HG03175 (cell line): ENCODE results near the gene PEMT.

ENCODE experiments used
- ATAC-seq: cut with Tn5 transposase; IDR thresholded peaks from one replicate; pipeline ENCODE4 v1.9.1; 2021; ENCODE audit warnings: mild to moderate bottlenecking, moderate library complexity; ENCODE audit not compliant: unreplicated experiment

The PEMT gene

DNA sequence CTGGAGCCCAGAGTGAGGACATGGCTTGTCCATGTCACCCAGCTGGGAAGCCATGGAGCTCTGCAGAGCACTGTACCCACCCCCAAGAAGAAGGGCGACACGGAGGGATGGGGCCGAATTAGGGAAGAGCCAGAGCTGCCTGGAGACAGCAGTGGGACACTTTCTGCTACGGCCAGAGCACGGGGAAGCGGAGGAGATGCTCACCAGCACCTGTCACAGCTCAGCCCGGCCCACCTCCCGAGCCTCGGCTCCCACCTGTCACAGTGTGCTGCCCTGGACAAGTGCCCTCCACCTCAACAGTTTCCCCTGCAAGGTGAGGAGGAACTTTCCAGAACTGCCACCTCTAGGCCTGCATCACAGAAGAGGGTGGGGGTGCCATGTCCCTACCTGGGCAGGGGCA, 36.4 kb downstream of the PEMT start:
- ATAC-seq: no peak

DNA sequence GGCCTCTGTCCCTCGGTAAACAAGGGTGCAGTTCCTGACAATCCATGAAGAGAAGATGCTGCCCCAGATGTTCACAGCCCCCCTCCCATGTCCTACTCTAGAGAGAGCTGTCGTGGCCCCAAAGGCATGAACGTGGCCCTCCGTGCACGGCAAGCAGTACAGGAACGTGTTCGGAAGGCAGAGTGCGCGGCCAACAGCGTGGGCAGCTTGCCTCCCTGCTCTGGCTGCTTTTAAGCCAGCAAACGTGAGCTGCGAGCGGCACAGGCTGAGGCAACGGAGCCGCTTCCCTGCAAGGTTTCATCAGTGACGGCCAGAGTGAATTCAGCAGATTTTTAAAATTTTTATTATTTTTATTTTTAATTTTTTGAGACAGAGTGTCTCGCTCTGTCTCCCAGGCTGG, 37.2 kb downstream of the PEMT start:
- no peak for ATAC-seq

DNA sequence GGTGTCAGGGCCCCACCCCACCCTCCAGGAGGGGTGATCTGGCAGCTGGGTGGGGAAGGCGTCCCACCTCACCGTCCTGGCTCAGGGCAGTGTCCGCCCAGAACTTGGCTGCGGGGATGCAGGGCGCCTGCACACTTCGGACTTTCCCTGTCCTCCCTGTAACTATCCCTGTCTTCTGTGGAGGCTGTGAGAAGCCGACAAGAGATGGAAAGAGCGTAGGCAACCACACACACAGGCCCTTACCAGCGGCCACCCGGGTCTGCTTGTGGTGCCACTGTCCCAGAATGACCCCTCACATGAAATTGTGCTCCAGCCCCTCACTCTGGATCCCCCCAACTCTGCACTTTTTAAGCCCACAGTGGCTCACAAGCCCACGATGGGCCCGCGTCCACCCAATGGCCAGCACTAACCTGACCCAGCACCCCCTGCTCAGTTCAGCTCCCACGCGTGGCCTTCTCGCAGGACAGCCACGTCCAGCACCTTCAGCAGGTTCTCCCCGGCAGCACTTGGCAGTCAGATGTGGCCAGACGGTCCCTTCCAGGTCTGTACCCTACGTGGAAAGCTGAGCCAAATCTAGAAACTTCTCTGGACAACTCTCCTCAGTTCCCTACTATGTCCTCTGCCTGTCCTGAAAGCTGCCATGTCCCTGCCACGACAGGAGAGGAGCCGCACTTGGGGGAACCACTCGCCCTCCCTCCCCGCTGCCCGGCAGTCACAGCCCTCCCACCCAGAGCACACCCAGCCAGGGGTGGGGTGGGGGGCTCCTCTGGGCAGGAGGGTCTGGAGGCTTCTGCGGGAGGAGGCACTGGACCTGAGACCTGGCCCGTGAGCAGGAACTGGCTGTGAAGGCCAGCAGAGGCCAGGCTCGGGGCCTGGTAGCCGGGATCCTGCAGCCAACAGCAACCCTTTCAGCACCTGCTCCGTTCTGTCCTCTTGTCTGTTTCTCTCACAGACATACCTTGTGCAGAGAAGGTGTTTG, 38.0 kb downstream of the PEMT start:
- ATAC-seq: no peak

DNA sequence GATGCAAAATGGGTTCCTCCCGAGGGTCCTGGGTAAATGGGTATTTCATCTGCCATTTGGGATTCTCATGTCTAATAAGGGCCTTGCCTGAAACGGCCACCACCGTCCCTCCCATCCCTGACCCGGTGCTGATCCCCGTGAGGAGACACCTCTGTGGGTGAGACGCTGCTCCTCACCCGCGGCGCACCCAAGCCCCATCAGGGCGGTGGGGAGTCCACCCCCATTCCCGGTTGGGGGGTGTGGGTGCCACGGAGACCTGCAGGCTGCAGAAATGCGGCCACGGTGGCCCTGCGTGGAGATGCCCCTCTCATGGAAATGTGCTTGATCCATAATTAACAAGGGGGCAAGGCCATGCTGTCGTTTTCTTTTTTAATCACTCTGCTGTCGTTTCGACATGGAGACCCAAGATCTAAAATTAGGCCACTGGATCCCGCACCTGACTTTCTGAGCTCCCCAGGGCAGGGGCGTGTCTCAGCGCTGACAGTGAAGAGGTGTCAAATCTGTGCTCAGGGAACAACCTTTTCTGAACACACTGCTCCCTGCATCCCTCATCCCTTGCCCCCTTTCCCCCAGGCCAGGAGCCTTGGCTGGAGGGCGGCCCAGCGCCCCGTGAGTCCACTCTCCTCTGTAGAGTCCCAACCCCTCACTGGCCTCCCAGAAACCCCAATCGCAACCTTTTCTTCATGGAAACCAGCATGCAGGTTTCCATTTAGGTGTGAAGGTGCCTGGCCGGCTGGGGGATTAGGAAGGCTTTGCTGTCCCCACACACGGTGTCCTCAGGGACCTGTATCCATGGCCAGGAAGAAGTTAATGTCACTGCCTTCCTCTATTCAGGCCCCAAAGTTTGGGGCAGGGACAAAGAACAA, 38.9 kb downstream of the PEMT start:
- no peak for ATAC-seq

DNA sequence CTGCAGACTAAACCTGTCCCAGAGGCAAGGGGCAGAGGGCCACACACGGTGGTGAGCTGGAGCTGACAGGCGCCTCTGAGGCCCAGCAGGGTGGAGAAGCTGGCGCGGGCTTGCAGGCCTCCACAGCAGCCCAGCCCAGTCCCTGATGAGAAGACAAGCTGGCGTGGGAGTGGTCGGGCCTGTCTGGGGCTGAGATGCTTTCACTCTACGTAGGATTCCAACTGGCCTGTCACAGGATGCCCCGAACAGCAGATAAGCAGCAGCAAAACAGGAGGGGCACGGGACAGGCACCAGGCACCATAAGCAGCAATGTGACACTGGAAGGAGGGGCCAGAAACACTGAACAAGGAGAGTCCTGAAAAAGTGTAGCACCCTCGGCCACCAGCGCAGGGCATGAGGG, 40.1 kb downstream of the PEMT start:
- ATAC-seq: no peak

DNA sequence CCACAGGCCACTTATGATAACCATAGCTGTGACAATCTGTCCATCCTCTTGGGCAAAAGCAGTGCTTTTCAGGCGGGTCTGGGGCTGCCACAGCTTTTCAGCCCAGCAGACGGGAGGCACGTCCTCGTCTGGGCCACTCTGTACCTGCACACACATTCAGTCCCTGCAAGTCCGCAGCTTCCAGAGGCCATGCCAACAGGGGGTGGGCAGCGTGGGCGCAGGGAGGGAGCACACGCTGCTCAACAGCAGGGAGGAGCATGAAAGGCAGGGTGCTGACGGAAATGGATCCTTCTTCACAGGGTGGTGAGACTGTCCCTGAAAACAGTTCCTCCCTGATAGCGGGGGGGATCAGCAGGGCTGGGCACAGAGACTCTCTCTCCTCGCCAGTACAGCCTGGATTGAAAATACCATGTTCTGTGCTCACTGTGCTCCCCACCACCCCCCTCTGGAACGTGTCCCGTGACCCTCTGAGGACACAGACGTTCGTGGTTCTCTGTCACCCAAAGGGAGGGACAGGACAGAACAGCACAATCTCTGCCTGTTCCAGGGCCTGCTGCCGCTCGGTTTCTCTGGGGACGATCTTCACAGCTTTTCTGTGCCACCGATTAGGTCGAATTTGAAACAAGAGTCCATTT, 41.7 kb downstream of the PEMT start:
- no peak for ATAC-seq

DNA sequence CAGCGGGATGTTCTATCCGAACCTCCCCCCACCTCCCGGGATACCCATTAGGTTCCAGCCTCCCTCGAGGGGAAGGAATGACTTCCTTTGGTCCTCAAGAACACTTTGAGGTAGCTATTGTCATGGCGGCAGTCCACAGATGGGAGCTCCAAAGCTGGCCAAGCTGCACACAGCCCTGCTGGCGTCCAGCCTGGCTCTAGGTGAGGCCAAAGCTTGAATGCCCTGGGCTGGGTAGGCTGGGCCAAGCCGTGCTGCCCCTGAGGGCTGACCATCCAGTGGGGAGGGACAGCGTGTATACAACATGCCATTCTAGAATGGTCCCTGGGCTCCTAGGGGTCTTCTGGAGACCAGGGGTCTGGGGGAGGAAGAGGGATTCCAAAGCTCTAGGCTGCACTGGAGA, 43.5 kb downstream of the PEMT start:
- no peak for ATAC-seq

DNA sequence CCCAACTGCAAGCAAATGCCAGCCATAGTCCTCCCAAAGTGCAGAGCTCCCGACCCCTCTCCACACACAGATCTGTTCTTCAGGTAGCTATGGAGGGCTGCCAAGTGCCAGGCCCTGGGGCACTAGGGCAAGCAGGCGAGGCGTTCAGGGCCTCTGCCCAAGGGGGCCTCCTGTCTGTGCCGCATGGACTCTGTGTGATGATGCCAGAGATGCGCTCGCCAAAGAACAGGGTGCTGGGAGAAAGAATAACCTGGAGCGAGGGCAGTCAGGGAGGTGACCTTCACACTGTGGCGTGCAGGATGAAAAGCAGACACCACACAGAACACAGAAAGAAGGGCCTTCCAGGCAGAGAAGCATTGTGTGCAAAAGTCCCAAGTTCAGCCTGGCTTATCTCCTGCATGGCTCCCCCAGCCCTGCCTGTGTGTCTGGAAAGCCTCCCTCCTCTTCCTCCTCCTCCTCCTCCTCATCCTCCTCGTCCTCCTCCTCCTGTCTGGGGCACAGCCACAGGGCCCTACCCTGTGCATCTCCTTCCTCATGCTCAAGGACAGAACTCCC, 44.2 kb downstream of the PEMT start:
- no peak for ATAC-seq

DNA sequence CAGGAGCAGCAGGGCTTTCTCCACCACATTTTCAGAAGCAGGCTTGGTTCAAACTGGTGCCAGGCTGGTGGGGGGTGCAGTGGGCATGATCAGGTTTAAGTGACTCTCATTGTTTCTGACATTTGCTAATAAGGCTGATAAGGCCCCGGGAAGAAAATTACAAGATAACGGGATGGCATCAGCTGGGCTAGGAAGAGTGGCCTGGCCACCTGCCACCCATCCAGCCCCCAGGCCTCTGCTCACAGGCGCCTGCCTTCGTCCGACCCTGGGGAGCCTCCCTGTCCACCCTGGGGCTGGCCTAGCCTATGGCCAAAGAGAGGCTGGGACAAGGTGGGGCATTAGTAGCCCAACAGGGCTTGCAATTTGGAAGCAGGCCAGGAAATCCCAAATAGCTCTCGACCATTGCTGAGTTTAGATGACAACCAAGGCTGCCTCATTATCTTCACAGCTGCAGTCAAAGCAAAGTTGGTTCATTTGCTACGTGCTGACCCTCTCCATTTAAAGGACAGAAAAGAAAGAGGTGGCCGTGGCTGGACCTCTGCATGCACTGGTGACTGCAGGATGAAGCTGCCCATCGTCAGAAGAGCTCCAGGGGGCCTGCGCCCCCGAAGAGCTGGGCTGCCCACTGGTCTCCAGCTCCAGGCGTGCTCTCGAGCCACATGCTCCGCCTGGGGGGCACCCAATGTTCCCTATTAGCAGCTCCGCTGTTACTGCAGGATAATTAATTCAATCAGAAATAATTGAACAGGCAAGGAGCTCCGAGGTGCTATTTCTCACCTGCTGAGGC, 44.9 kb downstream of the PEMT start:
- no peak for ATAC-seq

DNA sequence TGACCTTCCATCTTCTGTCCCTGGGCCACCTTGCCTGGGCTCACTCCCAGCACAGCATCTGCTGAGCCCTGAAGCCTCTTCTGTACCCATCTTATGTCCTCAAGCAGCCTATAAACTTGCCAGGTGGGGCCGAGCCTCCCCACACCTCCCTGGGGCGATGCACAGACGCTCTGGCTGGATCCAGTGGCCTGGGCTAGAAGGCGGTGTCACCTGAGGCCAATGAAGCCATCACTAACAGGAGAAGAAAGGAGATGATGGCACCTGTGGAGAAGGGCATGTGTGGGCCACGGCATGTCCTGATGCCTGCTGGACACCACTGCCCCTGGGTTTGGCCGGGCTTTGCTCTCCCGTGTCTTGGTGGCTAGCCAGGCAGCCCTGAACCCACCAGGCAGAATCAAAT, 45.5 kb downstream of the PEMT start:
- ATAC-seq: no peak

DNA sequence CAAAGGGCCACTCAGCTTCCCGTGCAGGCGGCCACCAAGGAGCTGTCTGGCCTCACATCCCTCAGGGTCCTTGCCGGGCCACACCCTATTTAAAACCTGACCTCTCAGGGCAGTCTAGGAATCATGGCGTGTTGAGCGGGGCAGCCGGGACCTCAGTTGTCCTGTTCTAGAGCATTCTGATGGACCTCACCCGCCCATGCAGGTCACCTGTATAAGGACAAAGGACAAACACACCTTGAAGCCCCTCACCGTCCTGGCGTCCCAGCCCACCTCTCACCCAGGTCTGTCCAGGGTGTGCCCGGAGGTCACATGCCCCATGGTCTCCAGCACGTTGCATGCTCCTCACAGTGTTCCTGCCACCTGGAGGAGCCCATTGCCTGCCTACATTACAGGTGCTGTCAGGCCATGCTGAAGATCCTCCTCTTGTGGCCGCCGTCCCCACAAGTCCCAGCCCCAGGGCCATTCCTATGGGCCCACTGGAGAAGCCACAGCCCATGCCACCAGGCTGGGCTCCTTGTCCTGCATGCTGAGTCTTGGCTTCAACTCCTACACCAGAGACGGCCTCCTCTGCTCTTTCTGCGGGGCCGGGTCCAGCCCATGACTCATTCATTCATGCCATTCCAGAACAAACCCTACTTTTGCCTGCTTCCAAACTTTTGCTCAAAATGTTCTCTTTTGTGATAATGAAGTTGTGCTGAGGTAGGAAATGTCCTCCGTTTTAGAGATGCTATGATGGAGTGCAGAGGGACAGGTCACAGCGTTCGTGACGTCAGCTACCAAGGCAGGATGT, 46.3 kb downstream of the PEMT start:
- no peak for ATAC-seq

DNA sequence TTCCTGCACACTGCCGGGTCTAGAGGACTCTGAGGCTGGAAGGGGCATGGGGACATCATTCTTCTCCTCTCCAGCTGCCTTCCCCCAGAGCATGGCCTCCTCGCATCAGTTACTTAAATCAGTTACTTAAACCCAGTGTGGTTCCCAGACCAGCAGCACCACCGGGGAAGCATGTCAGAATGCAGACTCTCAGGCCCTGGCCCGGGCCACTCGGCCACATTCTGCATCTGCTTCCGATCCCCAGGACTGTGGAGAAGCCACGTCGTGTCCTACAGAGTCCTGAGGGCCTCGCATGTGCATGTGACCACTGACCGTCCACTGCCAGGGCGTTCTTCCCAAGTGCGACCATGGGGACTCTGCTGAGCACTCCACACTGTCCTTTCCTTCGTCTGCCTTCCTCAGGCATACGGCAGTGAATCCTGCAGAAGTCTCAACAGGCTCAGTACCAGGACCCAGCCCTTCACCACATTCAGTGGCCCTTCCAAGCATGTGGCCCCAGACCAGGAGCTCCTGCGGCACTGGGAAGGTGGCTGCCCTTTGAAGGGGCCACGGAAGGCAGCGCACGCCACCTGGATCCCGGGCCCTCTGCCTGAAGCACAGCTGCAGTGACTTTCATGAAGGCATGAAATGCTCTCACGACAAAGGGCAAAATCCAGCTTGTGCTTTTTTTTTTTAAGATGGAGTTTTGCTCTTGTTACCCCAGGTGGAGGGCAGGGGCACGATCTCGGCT, 48.4 kb downstream of the PEMT start:
- ATAC-seq: no peak

DNA sequence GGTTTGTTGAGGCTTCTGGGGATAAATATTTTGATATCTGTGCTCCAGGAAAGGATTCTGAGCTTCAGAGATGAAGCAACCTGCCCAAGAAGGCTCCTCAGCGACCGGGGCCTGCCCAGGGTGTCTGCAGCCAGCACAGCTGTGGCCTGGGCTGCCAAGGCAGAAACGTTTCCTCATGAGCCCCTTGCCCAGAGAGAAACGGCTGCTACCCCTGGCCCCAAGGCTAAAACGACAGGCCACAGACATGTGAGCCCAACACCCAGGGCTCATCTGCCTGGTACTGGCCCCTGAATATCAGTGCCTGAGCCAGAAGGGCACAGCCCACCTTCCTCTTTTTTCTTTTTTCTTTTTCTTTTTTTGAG, 49.9 kb downstream of the PEMT start:
- ATAC-seq: no peak

DNA sequence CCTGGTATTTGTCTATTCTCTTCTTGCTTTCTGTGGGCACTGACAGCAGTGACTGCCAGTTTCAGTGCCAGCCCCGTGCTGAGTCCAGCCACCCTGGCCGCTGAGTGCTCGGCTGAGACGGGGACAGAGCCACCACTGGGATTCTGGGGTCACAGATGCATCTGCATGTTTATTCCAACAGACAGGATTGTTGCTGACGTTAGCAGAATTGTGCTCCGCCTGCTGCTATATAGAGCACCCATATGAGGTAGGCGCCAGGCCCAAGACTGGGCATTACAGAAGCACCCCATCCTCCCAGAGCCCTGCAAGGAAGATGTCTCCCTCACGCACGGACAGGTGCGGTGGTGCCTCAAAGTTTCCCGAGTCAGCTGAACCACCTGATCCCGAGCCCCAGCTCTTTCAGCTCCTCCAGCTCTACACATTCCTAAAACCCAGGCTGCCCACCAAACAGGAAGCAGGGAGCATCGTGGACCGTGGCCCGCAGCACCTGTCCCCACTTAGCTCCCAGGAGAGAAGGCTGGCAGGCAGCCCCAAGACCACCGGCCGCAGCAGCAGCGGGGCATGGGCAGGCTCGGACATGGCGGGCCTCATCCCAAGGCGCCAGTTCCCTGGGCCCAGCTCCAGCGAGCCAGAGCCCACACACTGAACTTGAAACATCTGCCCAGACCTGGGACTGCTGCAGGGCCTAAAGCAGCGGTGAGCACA, 50.4 kb downstream of the PEMT start:
- no peak for ATAC-seq

DNA sequence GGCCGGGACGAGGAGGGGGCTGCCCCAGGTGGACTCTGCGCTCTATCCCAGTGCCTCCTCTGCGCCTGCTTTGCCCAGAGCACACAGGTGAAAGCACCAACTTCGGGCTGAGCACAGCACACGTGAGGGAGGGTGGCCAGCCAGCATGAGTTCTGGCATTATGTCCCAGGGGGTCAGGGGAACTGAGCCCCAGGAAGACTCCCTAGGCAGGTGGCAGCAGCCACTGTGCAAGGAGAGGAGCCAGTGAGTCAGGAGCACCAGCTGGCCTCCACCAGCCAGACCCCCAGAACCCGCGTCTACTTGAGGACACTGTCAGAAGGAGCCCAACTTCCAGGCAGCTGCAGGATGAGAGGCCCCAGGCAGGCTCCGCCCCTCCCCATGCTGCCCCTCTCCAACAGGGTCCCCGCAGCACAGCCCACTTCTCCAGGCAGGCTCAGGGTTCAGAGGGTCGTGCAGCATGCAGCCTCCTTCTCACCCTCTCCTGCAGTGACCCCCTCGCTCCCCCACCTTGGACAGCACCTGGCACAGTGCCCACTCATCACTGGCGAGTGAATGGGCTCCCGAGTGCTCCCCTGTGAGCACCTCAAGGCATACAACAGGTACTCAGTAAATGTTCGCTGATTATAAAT, 51.1 kb downstream of the PEMT start:
- no peak for ATAC-seq

DNA sequence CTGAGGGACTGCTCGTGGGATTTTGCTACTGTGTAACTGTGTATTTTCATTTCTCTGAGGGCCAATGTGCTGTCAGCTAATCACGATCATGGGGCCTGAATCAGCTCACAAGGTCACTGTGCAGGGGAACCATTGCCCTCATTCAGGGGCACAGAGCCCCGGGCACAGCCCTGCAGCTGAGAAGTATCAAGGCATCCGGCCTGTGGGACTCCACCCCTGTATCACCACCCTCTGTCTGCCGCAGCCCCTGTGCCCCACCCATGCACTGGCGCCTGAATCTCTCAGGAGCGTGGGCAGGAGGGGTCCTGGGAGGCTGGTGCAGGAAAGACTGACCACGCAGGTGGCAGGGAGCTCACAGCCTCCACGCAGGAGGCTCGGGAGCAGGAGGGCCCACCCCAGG, 51.9 kb downstream of the PEMT start:
- ATAC-seq: no peak

DNA sequence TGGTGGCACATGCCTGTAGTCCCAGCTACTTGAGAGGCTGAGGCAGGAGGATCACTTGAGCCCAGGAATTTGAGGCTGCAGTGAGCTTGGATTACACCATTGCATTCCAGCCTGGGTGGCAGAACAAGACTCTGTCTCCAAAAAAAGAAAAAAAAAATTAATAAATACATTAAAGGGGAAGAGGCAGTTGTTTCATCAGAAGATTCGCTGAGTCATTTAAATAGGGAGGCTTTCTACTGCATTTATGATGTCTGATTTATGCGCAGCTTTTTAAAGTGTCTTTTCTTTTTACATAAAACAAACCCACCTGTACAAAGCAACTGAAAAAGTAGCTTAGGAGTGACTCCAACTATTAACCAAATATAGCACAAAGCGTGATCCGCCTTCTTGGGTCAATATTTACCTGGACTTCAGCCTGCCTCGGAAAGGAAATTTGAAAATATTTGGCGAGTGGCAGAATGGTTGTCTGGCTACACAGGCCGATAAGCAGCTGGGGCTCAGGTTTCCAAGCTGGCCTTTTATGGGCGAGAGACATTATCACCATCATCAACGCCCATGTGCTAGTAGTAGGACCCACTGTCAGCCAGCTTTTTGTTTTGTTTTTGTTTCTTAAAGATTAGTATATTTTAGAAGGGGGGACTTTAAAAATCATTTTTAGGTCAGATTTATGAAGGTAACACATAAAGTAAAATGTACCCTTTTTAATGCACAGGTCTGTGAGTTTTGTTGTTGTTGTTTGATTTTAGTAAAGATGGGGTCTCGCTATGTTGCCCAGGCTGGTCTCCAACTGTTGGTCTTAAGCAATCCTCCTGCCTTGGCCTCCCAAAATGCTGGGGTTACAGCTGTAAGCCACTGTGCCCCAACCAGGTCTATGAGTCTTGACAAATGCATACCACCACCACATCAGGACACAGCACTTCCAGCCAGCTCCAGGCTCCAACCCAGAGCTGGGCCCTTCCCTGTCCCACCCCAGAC, 52.8 kb downstream of the PEMT start:
- ATAC-seq: no peak
